Panc1 (cell line): Measurements from ENCODE around the gene LMCD1.

Experiments
- REST ChIP-seq, 2 experiments: IDR thresholded peaks; 2 replicates each; pipeline ENCODE4 v1.6.1; 2011 to 2012; ENCODE audit warnings: low read depth in 2 of 2, control low read depth in 1 of 2, low read length in 1 of 2, mild to moderate bottlenecking in 1 of 2, moderate library complexity in 1 of 2; ENCODE audit not compliant: insufficient read depth in 1 of 2
- SIN3A ChIP-seq: IDR thresholded peaks from 2 replicates; pipeline ENCODE4 v1.6.1; 2012; ENCODE audit warnings: low read depth, mild to moderate bottlenecking, low read length, moderate library complexity, borderline replicate concordance; ENCODE audit not compliant: insufficient read depth
- TF ChIP-seq, protein P1 (sequence below): fragments of 450-650 bp; IDR thresholded peaks from 2 replicates; pipeline ENCODE4 v1.5.1; 2017; ENCODE audit warnings: mild to moderate bottlenecking

DNA sequence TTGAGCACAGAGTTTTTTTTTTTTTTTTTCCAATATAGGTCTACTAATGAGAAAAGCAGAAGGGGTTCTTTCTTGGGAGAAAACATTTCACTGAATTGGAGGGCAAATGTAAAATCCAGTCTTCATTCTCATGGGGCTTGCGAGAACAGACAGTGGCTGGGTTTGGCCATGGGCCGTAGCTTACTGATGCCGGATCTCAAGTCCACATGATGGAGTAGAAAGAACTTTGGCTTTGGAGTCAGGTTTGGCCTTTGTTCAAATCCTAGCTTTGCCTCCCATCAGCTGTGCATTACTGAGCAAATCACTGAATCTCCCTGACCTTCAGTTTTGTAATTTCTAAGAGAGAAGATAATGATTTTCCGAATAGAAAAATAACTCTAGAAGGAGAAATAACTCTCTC lies 59.7 kb downstream of the LMCD1 start:
- TF ChIP-seq, protein P1, sequence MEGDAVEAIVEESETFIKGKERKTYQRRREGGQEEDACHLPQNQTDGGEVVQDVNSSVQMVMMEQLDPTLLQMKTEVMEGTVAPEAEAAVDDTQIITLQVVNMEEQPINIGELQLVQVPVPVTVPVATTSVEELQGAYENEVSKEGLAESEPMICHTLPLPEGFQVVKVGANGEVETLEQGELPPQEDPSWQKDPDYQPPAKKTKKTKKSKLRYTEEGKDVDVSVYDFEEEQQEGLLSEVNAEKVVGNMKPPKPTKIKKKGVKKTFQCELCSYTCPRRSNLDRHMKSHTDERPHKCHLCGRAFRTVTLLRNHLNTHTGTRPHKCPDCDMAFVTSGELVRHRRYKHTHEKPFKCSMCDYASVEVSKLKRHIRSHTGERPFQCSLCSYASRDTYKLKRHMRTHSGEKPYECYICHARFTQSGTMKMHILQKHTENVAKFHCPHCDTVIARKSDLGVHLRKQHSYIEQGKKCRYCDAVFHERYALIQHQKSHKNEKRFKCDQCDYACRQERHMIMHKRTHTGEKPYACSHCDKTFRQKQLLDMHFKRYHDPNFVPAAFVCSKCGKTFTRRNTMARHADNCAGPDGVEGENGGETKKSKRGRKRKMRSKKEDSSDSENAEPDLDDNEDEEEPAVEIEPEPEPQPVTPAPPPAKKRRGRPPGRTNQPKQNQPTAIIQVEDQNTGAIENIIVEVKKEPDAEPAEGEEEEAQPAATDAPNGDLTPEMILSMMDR: no peak
- TF ChIP-seq SIN3A (no peak), REST (IDR thresholded peaks at IDR 0.05; ENCODE audit: insufficient read depth in 1 of 2, low read depth in 2 of 2, low read length in 1 of 2) (no peak)
